HCT116 (cell line): ENCODE data around the gene FCN3.

ENCODE experiments used
- EGR1 ChIP-seq: IDR thresholded peaks from 2 replicates; pipeline ENCODE4 v1.6.1; 2012; ENCODE audit warnings: low read depth
- EZH2 ChIP-seq: fragments of 200-600 bp; sonication (generic); IDR thresholded peaks from 2 replicates; pipeline ENCODE4 v1.6.1; 2017; ENCODE audit warnings: antibody characterized with exemption, mixed run types
- FOSL1 ChIP-seq: IDR thresholded peaks from 2 replicates; pipeline ENCODE4 v1.6.1; 2012; ENCODE audit warnings: low read depth
- POLR2A ChIP-seq: IDR thresholded peaks from 2 replicates; pipeline ENCODE4 v1.7.0; 2011; ENCODE audit warnings: borderline replicate concordance; ENCODE audit not compliant: insufficient read depth, insufficient read length; ENCODE audit errors: extremely low read depth
- SRF ChIP-seq: IDR thresholded peaks from 2 replicates; pipeline ENCODE4 v1.6.1; 2012; ENCODE audit warnings: low read depth
- ZFX ChIP-seq: fragments of 450-650 bp; IDR thresholded peaks from 2 replicates; pipeline ENCODE4 v1.6.1; 2017
- TF ChIP-seq, protein P1 (sequence below), 3 experiments: fragments of 200-600 bp in 1 of 3; sonication (generic) in 1 of 3; IDR thresholded peaks in 2 of 3; conservative IDR thresholded peaks in 1 of 3; 2 replicates each; pipeline ENCODE4 v1.5.1; 2012 to 2017; ENCODE audit warnings: low read depth in 2 of 3, low read length in 2 of 3, antibody characterized with exemption in 1 of 3, borderline replicate concordance in 1 of 3, control low read depth in 1 of 3, mild to moderate bottlenecking in 1 of 3, mixed read lengths in 1 of 3, mixed run types in 1 of 3, moderate library complexity in 1 of 3; ENCODE audit not compliant: insufficient read depth in 1 of 3

GRCh38 chr1:27346991-27347624 lies 27.5 kb downstream of the FCN3 start:
- TF ChIP-seq, protein P1, sequence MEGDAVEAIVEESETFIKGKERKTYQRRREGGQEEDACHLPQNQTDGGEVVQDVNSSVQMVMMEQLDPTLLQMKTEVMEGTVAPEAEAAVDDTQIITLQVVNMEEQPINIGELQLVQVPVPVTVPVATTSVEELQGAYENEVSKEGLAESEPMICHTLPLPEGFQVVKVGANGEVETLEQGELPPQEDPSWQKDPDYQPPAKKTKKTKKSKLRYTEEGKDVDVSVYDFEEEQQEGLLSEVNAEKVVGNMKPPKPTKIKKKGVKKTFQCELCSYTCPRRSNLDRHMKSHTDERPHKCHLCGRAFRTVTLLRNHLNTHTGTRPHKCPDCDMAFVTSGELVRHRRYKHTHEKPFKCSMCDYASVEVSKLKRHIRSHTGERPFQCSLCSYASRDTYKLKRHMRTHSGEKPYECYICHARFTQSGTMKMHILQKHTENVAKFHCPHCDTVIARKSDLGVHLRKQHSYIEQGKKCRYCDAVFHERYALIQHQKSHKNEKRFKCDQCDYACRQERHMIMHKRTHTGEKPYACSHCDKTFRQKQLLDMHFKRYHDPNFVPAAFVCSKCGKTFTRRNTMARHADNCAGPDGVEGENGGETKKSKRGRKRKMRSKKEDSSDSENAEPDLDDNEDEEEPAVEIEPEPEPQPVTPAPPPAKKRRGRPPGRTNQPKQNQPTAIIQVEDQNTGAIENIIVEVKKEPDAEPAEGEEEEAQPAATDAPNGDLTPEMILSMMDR (IDR thresholded peaks at IDR 0.05 in 2 of 3, conservative IDR thresholded peaks at IDR 0.05 in 1 of 3; ENCODE audit: borderline replicate concordance in 1 of 3, insufficient read depth in 1 of 3, low read depth in 2 of 3, low read length in 2 of 3): no peak
- TF ChIP-seq FOSL1: no peak
- TF ChIP-seq ZFX: no peak
- TF ChIP-seq EZH2: no peak
- no peak for TF ChIP-seq POLR2A
- TF ChIP-seq SRF: no peak
- no peak for TF ChIP-seq EGR1
